Natural killer cell (primary cell): ENCODE results near the gene IFITM10. TPM values are rescaled to one million over a fixed set of nuclear protein-coding genes. Genes with fewer than 3 reads are reported as not detected.
"Not testable (repeated sequence)": the region's sequence is repeated elsewhere in the genome, so short reads cannot be mapped to it uniquely, and the experiment has no call there.

Experiments
- ATAC-seq, 3 donors: fragments of 150-1000 bp in 2 of 3; fragments of 200-7000 bp in 1 of 3; cut with Tn5 transposase; 1 replicate in 1 of 3; 2 replicates in 2 of 3; pipeline ENCODE4 v1.10.0; 2021; ENCODE audit warnings: mild to moderate bottlenecking in 2 of 3, moderate library complexity in 2 of 3
- DNase-seq, 2 donors: peaks; one replicate each; pipeline versions ENCODE4 v3.0.0 to v3.0.0-alpha.2; 2013 to 2021; ENCODE audit warnings: mixed read lengths in 1 of 2
- H3K27ac ChIP-seq: one replicate; pipeline ENCODE4 v1.5.1; 2013; ENCODE audit warnings: mild to moderate bottlenecking, low read length
- H3K27me3 ChIP-seq: one replicate; pipeline ENCODE4 v1.6.1; 2013; ENCODE audit warnings: low read length; ENCODE audit not compliant: control insufficient read depth, insufficient read depth
- H3K36me3 ChIP-seq: one replicate; pipeline ENCODE4 v1.6.1; 2013; ENCODE audit warnings: low read length; ENCODE audit not compliant: control insufficient read depth, insufficient read depth
- H3K4me1 ChIP-seq: one replicate; pipeline ENCODE4 v1.6.1; 2013; ENCODE audit warnings: low read length; ENCODE audit not compliant: control insufficient read depth, insufficient read depth
- H3K4me3 ChIP-seq: one replicate; pipeline ENCODE4 v1.5.1; 2013; ENCODE audit warnings: low read length
- H3K9me3 ChIP-seq: one replicate; pipeline ENCODE4 v1.6.1; 2013; ENCODE audit warnings: low read length; ENCODE audit not compliant: control insufficient read depth, insufficient read depth
- H3K27ac Mint-ChIP-seq, 2 donors: one replicate each; pipeline ENCODE4 v1.8.0; 2022; ENCODE audit warnings: mild to moderate bottlenecking in 2 of 2, mixed read lengths in 2 of 2, moderate library complexity in 1 of 2
- H3K27me3 Mint-ChIP-seq, 2 donors: one replicate each; pipeline ENCODE4 v1.8.0; 2022; ENCODE audit warnings: low read depth in 2 of 2, mixed read lengths in 2 of 2
- H3K36me3 Mint-ChIP-seq: one replicate; pipeline ENCODE4 v1.8.0; 2022; ENCODE audit warnings: mixed read lengths
- H3K4me1 Mint-ChIP-seq, 2 donors: one replicate each; pipeline ENCODE4 v1.8.0; 2022; ENCODE audit warnings: mixed read lengths in 2 of 2
- H3K4me3 Mint-ChIP-seq: one replicate; pipeline ENCODE4 v1.8.0; 2022; ENCODE audit warnings: mild to moderate bottlenecking, moderate library complexity, mixed read lengths
- H3K9me3 Mint-ChIP-seq, 2 donors: one replicate each; pipeline ENCODE4 v1.8.0; 2022; ENCODE audit warnings: mixed read lengths in 2 of 2
- CTCF ChIP-seq: fragments of 200-600 bp; IDR thresholded peaks from one replicate; pipeline ENCODE4 v1.8.0; 2022; ENCODE audit warnings: antibody characterized with exemption
- WGBS: methylation state at CpG from one replicate; pipeline ENCODE4 v1.1.7; 2013; ENCODE audit warnings: missing lambda C conversion rate; ENCODE audit not compliant: insufficient coverage; 5-methylcytosine and 5-hydroxymethylcytosine counted together
- intact Hi-C: fragments of 100-400 bp; cut with micrococcal nuclease; formaldehyde crosslinking; loops from one replicate; pipeline ENCODE4 v1.14.2; 2022
- total RNA-seq, 4 donors: library from RNA; stranded (reverse); fragments of 120-200 nt in 1 of 4; gene quantifications; one replicate each; pipeline versions ENCODE4 v1.2.3 to v1.2.4, GENCODE V29; 2013 to 2022

Gene IFITM10
- total RNA-seq, 3 donors from 2014 or later (not counting 1 experiment from before 2014, with no cell fraction given), result 5.5 to 8.1 (median 6.5) TPM

DNA sequence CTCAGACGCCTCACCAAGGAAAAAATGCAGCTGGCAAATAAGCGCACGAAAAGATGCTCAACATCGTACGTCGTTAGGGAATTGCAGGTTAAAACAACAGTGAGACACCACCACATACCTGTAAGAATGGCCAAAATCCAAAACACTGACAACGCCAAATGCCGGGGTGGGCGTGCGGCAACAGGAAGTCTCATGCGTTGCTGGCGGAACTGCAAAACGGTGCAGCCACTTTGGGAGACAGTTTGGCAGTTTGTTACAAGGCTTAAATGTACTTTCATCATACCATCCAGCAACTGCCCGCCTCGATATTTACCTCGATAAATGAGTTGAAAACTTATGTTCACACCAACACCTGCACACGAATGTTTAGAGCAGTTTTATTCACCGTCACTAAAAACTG lies 20.9 kb upstream of the IFITM10 start:
- WGBS, result 90% methylated on average over 18 of the region's 18 CpGs
- Histone ChIP-seq H3K4me3 (no peak overlapping the region), H3K36me3 (no peaks in the 10 kb centered on the region), H3K9me3 (no peaks in the 10 kb centered on the region), H3K27me3 (no peaks in the 10 kb centered on the region), H3K27ac (no peak overlapping the region), H3K4me1 (peaks cover 40% of the 10 kb centered on the region)
- peak overlapping the region; percentile 1 to 90 for H3K27ac Mint-ChIP-seq
- H3K36me3 Mint-ChIP-seq, result no peaks in the 10 kb centered on the region
- peaks cover 41 to 46% of the 10 kb centered on the region in 2 donors for H3K4me1 Mint-ChIP-seq
- intact Hi-C loops, result loop anchor here (10.0 kb wide), 1 partner anchor 54 kb away; no protein-coding TSS in a partner anchor
- no peaks in the 10 kb centered on the region for H3K27me3 Mint-ChIP-seq
- DNase-seq, result no peak
- ATAC-seq, result no peak
- TF ChIP-seq CTCF, result no peak
- no peaks in the 10 kb centered on the region for H3K9me3 Mint-ChIP-seq
- peak overlapping the region; percentile 7 for H3K4me3 Mint-ChIP-seq

DNA sequence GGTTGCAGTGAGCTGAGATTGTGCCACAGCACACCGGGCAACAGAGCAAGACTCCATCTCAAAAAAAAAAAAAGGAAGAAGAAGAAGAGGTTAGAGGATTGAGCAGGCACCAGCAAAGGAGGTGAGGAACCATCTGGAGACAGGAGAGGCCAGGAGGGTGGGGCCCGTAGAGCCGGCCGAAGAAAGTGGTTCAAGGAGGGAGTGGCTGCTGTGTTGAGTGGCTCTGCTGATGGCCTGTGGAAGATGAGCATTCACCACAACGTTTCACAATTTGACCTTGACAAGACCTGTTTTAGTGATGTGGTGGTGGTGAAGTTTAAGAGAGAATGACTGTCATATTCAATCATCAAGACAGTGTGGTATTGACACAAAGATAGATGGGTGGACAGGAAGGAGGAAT lies 20.1 kb upstream of the IFITM10 start:
- H3K36me3 Mint-ChIP-seq, result no peaks in the 10 kb centered on the region
- Histone ChIP-seq H3K9me3 (no peaks in the 10 kb centered on the region), H3K4me1 (peaks cover 40% of the 10 kb centered on the region), H3K27me3 (no peaks in the 10 kb centered on the region), H3K36me3 (no peaks in the 10 kb centered on the region), H3K4me3 (no peak overlapping the region), H3K27ac (no peak overlapping the region)
- DNase-seq (peak in 1 of 2 donors; percentile 15), ATAC-seq (peak in 2 of 3 donors; percentile 25 to 68)
- no peak for TF ChIP-seq CTCF
- WGBS, result 65% methylated on average over 5 of the region's 5 CpGs
- H3K27ac Mint-ChIP-seq, result peak overlapping the region; percentile 1 to 60
- H3K27me3 Mint-ChIP-seq, result no peaks in the 10 kb centered on the region
- no peaks in the 10 kb centered on the region for H3K9me3 Mint-ChIP-seq
- H3K4me1 Mint-ChIP-seq, result peaks cover 41 to 46% of the 10 kb centered on the region in 2 donors
- peak overlapping the region; percentile 11 for H3K4me3 Mint-ChIP-seq
- intact Hi-C loops, result loop anchor here (10.0 kb wide), 1 partner anchor 54 kb away; no protein-coding TSS in a partner anchor

GRCh38 chr11:1770061-1770460 lies 19.7 kb upstream of the IFITM10 start:
- no peaks in the 10 kb centered on the region for H3K9me3 Mint-ChIP-seq
- intact Hi-C loops, result loop anchor here (10.0 kb wide), 1 partner anchor 55 kb away; no protein-coding TSS in a partner anchor
- ATAC-seq (no peak), DNase-seq (no peak)
- no peaks in the 10 kb centered on the region for H3K27me3 Mint-ChIP-seq
- H3K36me3 ChIP-seq, result no peaks in the 10 kb centered on the region
- H3K27ac Mint-ChIP-seq, result peak overlapping the region; percentile 4 to 60
- no peak overlapping the region for H3K4me3 ChIP-seq
- H3K4me1 Mint-ChIP-seq, result peaks cover 41 to 46% of the 10 kb centered on the region in 2 donors
- H3K36me3 Mint-ChIP-seq, result no peaks in the 10 kb centered on the region
- no peaks in the 10 kb centered on the region for H3K27me3 ChIP-seq
- peaks cover 40% of the 10 kb centered on the region for H3K4me1 ChIP-seq
- H3K27ac ChIP-seq, result no peak overlapping the region
- whole genome bisulfite sequencing, result 90% methylated on average over 7 of the region's 7 CpGs
- H3K9me3 ChIP-seq, result no peaks in the 10 kb centered on the region
- no peak for TF ChIP-seq CTCF
- peak overlapping the region; percentile 11 for H3K4me3 Mint-ChIP-seq

DNA sequence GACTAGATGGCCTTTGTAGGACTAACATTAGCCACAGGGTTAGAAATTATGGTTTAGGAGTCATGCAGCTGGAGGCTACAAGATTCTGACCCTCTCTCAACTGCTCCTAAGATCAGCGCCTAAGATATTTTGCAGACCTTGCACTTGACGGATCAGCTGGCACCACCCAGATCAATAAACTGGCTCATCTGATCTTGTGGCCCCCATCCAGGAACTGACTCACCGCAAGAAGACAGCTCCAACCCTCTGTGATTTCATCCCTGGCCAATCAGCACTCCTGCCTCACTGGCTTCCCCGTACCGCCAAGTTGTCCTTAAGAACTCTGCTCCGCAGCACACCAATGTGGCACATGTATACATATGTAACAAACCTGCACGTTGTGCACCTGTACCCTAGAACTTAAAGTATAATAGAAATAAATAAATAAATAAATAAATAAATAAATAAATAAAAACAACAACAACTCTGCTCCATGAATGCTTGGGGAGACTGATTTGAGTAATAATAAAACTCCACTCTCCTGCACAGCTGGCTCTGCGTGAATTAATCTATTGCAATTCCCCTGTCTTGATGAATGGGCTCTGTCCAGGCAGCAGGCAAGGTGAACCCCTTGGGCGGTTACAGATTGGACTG lies 19.0 kb upstream of the IFITM10 start:
- peaks cover 43 to 47% of the 10 kb centered on the region in 2 donors for H3K4me1 Mint-ChIP-seq
- H3K9me3 Mint-ChIP-seq, H3K27ac ChIP-seq, H3K4me3 Mint-ChIP-seq, ATAC-seq, H3K36me3 Mint-ChIP-seq, DNase-seq, H3K9me3 ChIP-seq, H3K36me3 ChIP-seq, intact Hi-C loops, H3K27me3 ChIP-seq, H3K4me3 ChIP-seq, H3K27me3 Mint-ChIP-seq: not testable (repeated sequence)
- H3K27ac Mint-ChIP-seq, result peak overlapping the region; percentile 4 to 60
- H3K4me1 ChIP-seq, result peaks cover 43% of the 10 kb centered on the region
- WGBS, result 97% methylated on average over 8 of the region's 9 CpGs
